Spleen (tissue), 11 donors: ENCODE measurements around the gene MGAT4A. TPM values are rescaled to one million over a fixed set of nuclear protein-coding genes. Genes with fewer than 3 reads are reported as not detected.
A peak's percentile ranks its signal among the peaks of the same experiment; 100 is the strongest.

Source experiments
- DNase-seq: peaks from one replicate; pipeline ENCODE4 v3.0.0-alpha.2; 2020
- H3K27ac ChIP-seq, 8 donors: fragments of 200-600 bp; sonication (generic) in 7 of 8; 1 replicate in 4 of 8; 2 replicates in 4 of 8; pipeline versions ENCODE4 v1.5.0 to v1.8.0; 2016 to 2021; ENCODE audit warnings: inconsistent platforms in 4 of 8, mild to moderate bottlenecking in 4 of 8, moderate library complexity in 1 of 8
- H3K27me3 ChIP-seq, 7 donors: fragments of 200-600 bp; sonication (generic) in 6 of 7; replicated peaks in 1 of 7; 1 replicate in 4 of 7; 2 replicates in 3 of 7; pipeline versions ENCODE4 v1.5.0 to v1.8.0; 2016 to 2021; ENCODE audit warnings: inconsistent platforms in 3 of 7, mild to moderate bottlenecking in 1 of 7
- H3K36me3 ChIP-seq, 6 donors: fragments of 200-600 bp; sonication (generic) in 5 of 6; 1 replicate in 4 of 6; 2 replicates in 2 of 6; pipeline versions ENCODE4 v1.5.0 to v1.8.0; 2016 to 2021; ENCODE audit warnings: inconsistent platforms in 2 of 6
- H3K4me1 ChIP-seq, 6 donors: fragments of 200-600 bp; sonication (generic) in 5 of 6; 1 replicate in 3 of 6; 2 replicates in 3 of 6; pipeline versions ENCODE4 v1.5.0 to v1.8.0; 2016 to 2021; ENCODE audit warnings: inconsistent platforms in 3 of 6
- H3K4me3 ChIP-seq, 8 donors: fragments of 200-600 bp; sonication (generic) in 7 of 8; 1 replicate in 4 of 8; 2 replicates in 4 of 8; pipeline versions ENCODE4 v1.5.0 to v1.8.0; 2016 to 2021; ENCODE audit warnings: inconsistent platforms in 4 of 8, mild to moderate bottlenecking in 4 of 8, moderate library complexity in 2 of 8
- H3K9me3 ChIP-seq, 8 donors: fragments of 200-600 bp; sonication (generic) in 7 of 8; 1 replicate in 4 of 8; 2 replicates in 4 of 8; pipeline versions ENCODE4 v1.5.0 to v1.8.0; 2016 to 2021; ENCODE audit warnings: inconsistent platforms in 4 of 8
- CTCF ChIP-seq, 11 experiments: fragments of 200-600 bp in 7 of 11; fragments of 450-650 bp in 4 of 11; sonication (generic) in 4 of 11; IDR thresholded peaks in 8 of 11; conservative IDR thresholded peaks in 3 of 11; 1 replicate in 7 of 11; 2 replicates in 4 of 11; pipeline versions ENCODE4 v1.4.0 to v1.8.0; 2016 to 2021; ENCODE audit warnings: antibody characterized with exemption in 11 of 11, inconsistent platforms in 4 of 11, mild to moderate bottlenecking in 1 of 11
- POLR2A ChIP-seq, 3 donors: fragments of 450-650 bp; IDR thresholded peaks; one replicate each; pipeline ENCODE4 v1.5.1; 2017; ENCODE audit warnings: antibody characterized with exemption in 3 of 3, mild to moderate bottlenecking in 1 of 3
- POLR2AphosphoS5 ChIP-seq, 3 donors: sonication (generic); formaldehyde crosslinking; IDR thresholded peaks; one replicate each; pipeline ENCODE4 v1.5.1; 2017; ENCODE audit warnings: antibody characterized with exemption in 3 of 3
- WGBS, 5 donors: extraction: QIAGEN DNeasy Blood & Tissue Kit in 3 of 5; methylation state at CpG; one replicate each; pipeline versions ENCODE4 v1.1.5 to v1.1.7; 2013 to 2018; 5-methylcytosine and 5-hydroxymethylcytosine counted together
- intact Hi-C: fragments of 100-400 bp; cut with DNase I; formaldehyde crosslinking; loops from one replicate; pipeline ENCODE4 v1.15.0; 2023; ENCODE audit warnings: low total_unique reads
- polyA plus RNA-seq, 3 donors: library from polyadenylated mRNA; stranded (reverse); fragments of 200-250 nt; gene quantifications; one replicate each; pipeline ENCODE4 v1.2.1, GENCODE V29; 2013
- total RNA-seq, 7 donors: library from RNA; depleted of rRNA in 3 of 7; stranded (reverse); fragments of >200 nt in 3 of 7; fragmentation: NEBNext Ultra II Directional in 4 of 7; extraction: Animal tissue kit (Norgen Biotek cat#: 25700) in 4 of 7; gene quantifications; one replicate each; pipeline versions ENCODE4 v1.1.0 to v1.2.1, GENCODE V29; 2016 to 2021
- donor health status: healthy with polysubstance abuse.
- donor health status: DM: no; HTN: no; CAD: no; lungs with moderate emphysema.
- donor health status: DM: no; HTN: no; CAD: no.
- donor health status: Bipolar disorder and iron deficiency.
- donor health status: healthy.
- donor health status: DM: no; HTN: no; CAD: no.
- donor health status: DM: yes; HTN: yes; CAD: no.

Gene MGAT4A
- total and polyA plus RNA-seq, 10 donors: 5.7 to 45.9 (median 31.5) TPM

GRCh38 chr2:98580656-98581284, 150.2 kb downstream of the MGAT4A start:
- H3K4me3 ChIP-seq: no peak overlapping the region
- H3K27ac ChIP-seq: peak overlapping the region in 1 of 8 donors; percentile 14
- peaks cover 0 to 100% (median 71%) of the 10 kb centered on the region in 6 donors for H3K36me3 ChIP-seq
- TF ChIP-seq POLR2AphosphoS5 (IDR thresholded peaks at IDR 0.05): no peak
- no peak for TF ChIP-seq POLR2A (IDR thresholded peaks at IDR 0.05)
- TF ChIP-seq CTCF (IDR thresholded peaks at IDR 0.05 in 8 of 11, conservative IDR thresholded peaks at IDR 0.05 in 3 of 11): no peak
- peaks cover 0 to 12% (median 0%) of the 10 kb centered on the region in 6 donors for H3K4me1 ChIP-seq
- H3K9me3 ChIP-seq: no peaks in the 10 kb centered on the region
- intact Hi-C loops: no loop called here
- H3K27me3 ChIP-seq: no peaks in the 10 kb centered on the region
- no peak for DNase-seq
- WGBS, 5 donors: 82 to 88% (median 82%) methylated on average over 10 of the region's 10 CpGs

- H3K9me3 ChIP-seq: no peaks in the 10 kb centered on the region
- 86 to 96% (median 88%) methylated on average over 7 of the region's 7 CpGs for WGBS, 5 donors
- TF ChIP-seq CTCF (IDR thresholded peaks at IDR 0.05 in 8 of 11, conservative IDR thresholded peaks at IDR 0.05 in 3 of 11) (no peak), POLR2AphosphoS5 (IDR thresholded peaks at IDR 0.05) (no peak), POLR2A (IDR thresholded peaks at IDR 0.05) (no peak)
- peaks cover 0 to 100% (median 72%) of the 10 kb centered on the region in 6 donors for H3K36me3 ChIP-seq
- H3K27ac ChIP-seq: no peak overlapping the region
- H3K27me3 ChIP-seq: no peaks in the 10 kb centered on the region
- DNase-seq: no peak
- no peak overlapping the region for H3K4me3 ChIP-seq
- H3K4me1 ChIP-seq: peaks cover 0 to 12% (median 0%) of the 10 kb centered on the region in 6 donors
- intact Hi-C loops: no loop called here
These were observed 151.0 kb downstream of the MGAT4A start for GRCh38 chr2:98579926-98580325.

GRCh38 chr2:98578231-98578630, 152.7 kb downstream of the MGAT4A start:
- no peak for DNase-seq
- WGBS, 5 donors: 95 to 98% (median 95%) methylated on average over 9 of the region's 9 CpGs
- TF ChIP-seq POLR2A (IDR thresholded peaks at IDR 0.05) (no peak), CTCF (IDR thresholded peaks at IDR 0.05 in 8 of 11, conservative IDR thresholded peaks at IDR 0.05 in 3 of 11) (no peak), POLR2AphosphoS5 (IDR thresholded peaks at IDR 0.05) (no peak)
- H3K36me3 ChIP-seq: peaks cover 0 to 100% (median 77%) of the 10 kb centered on the region in 6 donors
- no peak overlapping the region for H3K27ac ChIP-seq
- no peaks in the 10 kb centered on the region for H3K9me3 ChIP-seq
- intact Hi-C loops: no loop called here
- no peaks in the 10 kb centered on the region for H3K27me3 ChIP-seq
- H3K4me1 ChIP-seq: peaks cover 0 to 12% (median 0%) of the 10 kb centered on the region in 6 donors
- no peak overlapping the region for H3K4me3 ChIP-seq

GRCh38 chr2:98577313-98577712, 153.6 kb downstream of the MGAT4A start:
- intact Hi-C loops: no loop called here
- no peak overlapping the region for H3K4me3 ChIP-seq
- peaks cover 0 to 12% (median 0%) of the 10 kb centered on the region in 6 donors for H3K4me1 ChIP-seq
- H3K27me3 ChIP-seq: no peaks in the 10 kb centered on the region
- TF ChIP-seq CTCF (IDR thresholded peaks at IDR 0.05 in 8 of 11, conservative IDR thresholded peaks at IDR 0.05 in 3 of 11) (no peak), POLR2A (IDR thresholded peaks at IDR 0.05) (no peak), POLR2AphosphoS5 (IDR thresholded peaks at IDR 0.05) (no peak)
- no peaks in the 10 kb centered on the region for H3K9me3 ChIP-seq
- WGBS, 5 donors: 80 to 91% (median 82%) methylated on average over 10 of the region's 10 CpGs
- no peak for DNase-seq
- H3K27ac ChIP-seq: no peak overlapping the region
- H3K36me3 ChIP-seq: peaks cover 0 to 100% (median 81%) of the 10 kb centered on the region in 6 donors
